Caco-2 (cell line): ENCODE results near the gene RAPGEF1. TPM values are rescaled to one million over a fixed set of nuclear protein-coding genes. Genes with fewer than 3 reads are reported as not detected.

ENCODE experiments used
- BruUV-seq: library from RNA; stranded (reverse); fragments of 400-500 nt; replicated peaks from 2 replicates; lab custom pipeline; 2021; lab: Mats Ljungman, UMichigan
- CTCF ChIA-PET: fragments of 300-600 bp; sonication (Branson Sonifier 250); formaldehyde crosslinking; loops from one replicate; lab custom pipeline; 2022; ENCODE audit warnings: antibody characterized with exemption; lab: Charles Lee
- POLR2A ChIA-PET: fragments of 300-600 bp; sonication (Branson Sonifier 250); formaldehyde crosslinking; loops from one replicate; lab custom pipeline; 2022; ENCODE audit warnings: antibody characterized with exemption; lab: Charles Lee
- DNase-seq, 2 experiments: peaks; one replicate each; pipeline versions ENCODE4 v3.0.0 to v3.0.0-alpha.2; 2020 to 2022
- H3K27me3 ChIP-seq: replicated peaks from 2 replicates; pipeline ENCODE4 v1.6.0; 2011; ENCODE audit warnings: low read length; ENCODE audit not compliant: control insufficient read depth, insufficient read depth
- H3K36me3 ChIP-seq: 2 replicates; pipeline ENCODE4 v1.5.1; 2011; ENCODE audit warnings: low read length; ENCODE audit not compliant: control insufficient read depth, insufficient read depth
- H3K4me1 ChIP-seq: fragments of 250-450 bp; sonication (Bioruptor Pico); 2 replicates; pipeline ENCODE4 v1.5.1; 2020; ENCODE audit warnings: mild to moderate bottlenecking
- H3K4me3 ChIP-seq: 2 replicates; pipeline ENCODE4 v1.5.1; 2011; ENCODE audit warnings: low read depth, mild to moderate bottlenecking, control low read depth, low read length
- H3K9me3 ChIP-seq: fragments of 250-450 bp; sonication (Bioruptor Pico); 2 replicates; pipeline ENCODE4 v1.5.1; 2020; ENCODE audit warnings: mild to moderate bottlenecking, moderate library complexity
- H3K27ac Mint-ChIP-seq: one replicate; pipeline ENCODE4 v1.8.0; 2022; ENCODE audit warnings: mixed read lengths; ENCODE audit not compliant: unreplicated experiment
- H3K27me3 Mint-ChIP-seq: one replicate; pipeline ENCODE4 v1.8.0; 2022; ENCODE audit warnings: mixed read lengths; ENCODE audit not compliant: insufficient read depth, unreplicated experiment
- H3K36me3 Mint-ChIP-seq: one replicate; pipeline ENCODE4 v1.8.0; 2022; ENCODE audit warnings: mild to moderate bottlenecking, mixed read lengths; ENCODE audit not compliant: insufficient read depth, unreplicated experiment
- H3K4me1 Mint-ChIP-seq: one replicate; pipeline ENCODE4 v1.8.0; 2022; ENCODE audit warnings: low read depth, mixed read lengths; ENCODE audit not compliant: unreplicated experiment
- H3K4me3 Mint-ChIP-seq: one replicate; pipeline ENCODE4 v1.8.0; 2022; ENCODE audit warnings: mild to moderate bottlenecking, moderate library complexity, mixed read lengths; ENCODE audit not compliant: unreplicated experiment
- H3K9me3 Mint-ChIP-seq: one replicate; pipeline ENCODE4 v1.8.0; 2022; ENCODE audit warnings: mixed read lengths; ENCODE audit not compliant: unreplicated experiment
- CTCF ChIP-seq, 2 experiments: fragments of 200-600 bp in 1 of 2; IDR thresholded peaks; 1 replicate in 1 of 2; 2 replicates in 1 of 2; pipeline versions ENCODE4 v1.5.1 to v1.8.0; 2011 to 2022; ENCODE audit warnings: antibody characterized with exemption in 1 of 2, control low read depth in 1 of 2, inconsistent platforms in 1 of 2, low read depth in 1 of 2, low read length in 1 of 2, mild to moderate bottlenecking in 1 of 2, moderate library complexity in 1 of 2; ENCODE audit not compliant: insufficient read depth in 1 of 2, severe bottlenecking in 1 of 2, unreplicated experiment in 1 of 2
- intact Hi-C: fragments of 100-400 bp; cut with micrococcal nuclease; formaldehyde crosslinking; loops from one replicate; pipeline ENCODE4 v1.10.0; 2022; ENCODE audit not compliant: unreplicated experiment
- total RNA-seq: library from RNA; stranded (reverse); gene quantifications from 2 replicates; pipeline ENCODE4 v1.2.3, GENCODE V29; 2022

The RAPGEF1 gene
- total RNA-seq, 1 experiment from 2014 or later, result 75.4 TPM

DNA sequence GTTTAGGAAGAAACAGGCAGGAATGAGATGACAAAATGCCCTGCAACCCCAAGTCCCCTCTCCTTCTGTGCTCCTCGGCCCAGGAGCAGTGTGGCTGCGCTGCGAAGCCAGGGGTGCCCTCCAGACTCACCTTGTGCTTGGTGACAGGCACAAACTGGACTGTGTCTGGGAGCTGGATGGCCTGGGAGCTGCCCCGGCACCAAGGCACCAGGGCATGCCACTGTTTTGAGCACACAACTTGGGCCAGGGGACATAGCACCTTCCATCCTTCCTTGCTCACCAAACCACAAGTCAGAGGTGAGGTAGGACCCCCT is 143.5 kb downstream of the RAPGEF1 start:
- TF ChIP-seq CTCF (IDR thresholded peaks at IDR 0.05; ENCODE audit: insufficient read depth in 1 of 2, low read depth in 1 of 2, low read length in 1 of 2, severe bottlenecking in 1 of 2, unreplicated experiment in 1 of 2), result no peak
- no peak overlapping the region for H3K4me3 ChIP-seq
- H3K9me3 ChIP-seq, result no peaks in the 10 kb centered on the region
- no peaks in the 10 kb centered on the region for H3K4me1 ChIP-seq
- ChIA-PET POLR2A (no interaction called here), CTCF (no interaction called here)
- H3K27ac Mint-ChIP-seq, result no peak overlapping the region
- H3K27me3 Mint-ChIP-seq, result no peaks in the 10 kb centered on the region
- H3K4me3 Mint-ChIP-seq, result no peak overlapping the region
- peaks cover 1% of the 10 kb centered on the region; the same call in 1 of the 2 replicates for H3K36me3 ChIP-seq
- no peaks in the 10 kb centered on the region for H3K9me3 Mint-ChIP-seq
- DNase-seq, result no peak
- no peaks in the 10 kb centered on the region for H3K27me3 ChIP-seq
- intact Hi-C loops, result no loop called here
- BruUV-seq, result no TSS peak
- no peaks in the 10 kb centered on the region for H3K4me1 Mint-ChIP-seq
- H3K36me3 Mint-ChIP-seq, result peaks cover 58% of the 10 kb centered on the region

- Mint-ChIP-seq H3K4me1 (no peaks in the 10 kb centered on the region), H3K9me3 (no peaks in the 10 kb centered on the region), H3K36me3 (peaks cover 62% of the 10 kb centered on the region), H3K4me3 (no peak overlapping the region), H3K27me3 (no peaks in the 10 kb centered on the region), H3K27ac (no peak overlapping the region)
- Histone ChIP-seq H3K9me3 (no peaks in the 10 kb centered on the region), H3K4me1 (no peaks in the 10 kb centered on the region), H3K27me3 (no peaks in the 10 kb centered on the region), H3K36me3 (peaks cover 1% of the 10 kb centered on the region; the same call in 1 of the 2 replicates), H3K4me3 (no peak overlapping the region)
- CTCF ChIA-PET, result no interaction called here
- no peak for DNase-seq
- no TSS peak for BruUV-seq
- POLR2A ChIA-PET, result no interaction called here
- TF ChIP-seq CTCF (IDR thresholded peaks at IDR 0.05; ENCODE audit: insufficient read depth in 1 of 2, low read depth in 1 of 2, low read length in 1 of 2, severe bottlenecking in 1 of 2, unreplicated experiment in 1 of 2), result no peak
- intact Hi-C loops, result no loop called here
These were observed 144.0 kb downstream of the RAPGEF1 start for GRCh38 chr9:131595696-131596429.

GRCh38 chr9:131594906-131595665 is 144.8 kb downstream of the RAPGEF1 start:
- Histone ChIP-seq H3K4me1 (no peaks in the 10 kb centered on the region), H3K36me3 (peaks cover 1% of the 10 kb centered on the region; the same call in 1 of the 2 replicates), H3K27me3 (no peaks in the 10 kb centered on the region), H3K4me3 (no peak overlapping the region), H3K9me3 (no peaks in the 10 kb centered on the region)
- no peaks in the 10 kb centered on the region for H3K9me3 Mint-ChIP-seq
- TF ChIP-seq CTCF (IDR thresholded peaks at IDR 0.05; ENCODE audit: insufficient read depth in 1 of 2, low read depth in 1 of 2, low read length in 1 of 2, severe bottlenecking in 1 of 2, unreplicated experiment in 1 of 2), result no peak
- DNase-seq, result no peak
- no TSS peak for BruUV-seq
- ChIA-PET POLR2A (no interaction called here), CTCF (no interaction called here)
- no peaks in the 10 kb centered on the region for H3K4me1 Mint-ChIP-seq
- no peak overlapping the region for H3K27ac Mint-ChIP-seq
- H3K36me3 Mint-ChIP-seq, result peaks cover 64% of the 10 kb centered on the region
- H3K27me3 Mint-ChIP-seq, result no peaks in the 10 kb centered on the region
- intact Hi-C loops, result no loop called here
- no peak overlapping the region for H3K4me3 Mint-ChIP-seq
